Endothelial cell of umbilical vein (primary cell): ENCODE data around the gene MECR. TPM values are rescaled to one million over a fixed set of nuclear protein-coding genes. Genes with fewer than 3 reads are reported as not detected.

Experiments
- BruUV-seq: library from RNA; stranded (reverse); fragments of 400-500 nt; replicated peaks from 2 replicates; lab custom pipeline; 2021; lab: Mats Ljungman, UMichigan
- CTCF ChIA-PET: fragments of 300-600, 350-600 bp; sonication (Branson Sonifier 250); formaldehyde crosslinking; loops from one replicate; lab custom pipeline; 2021; ENCODE audit warnings: antibody characterized with exemption, inconsistent platforms; lab: Charles Lee
- POLR2A ChIA-PET: fragments of 300-600, 350-600 bp; sonication (Branson Sonifier 250); formaldehyde crosslinking; loops from one replicate; lab custom pipeline; 2021; ENCODE audit warnings: antibody characterized with exemption, inconsistent platforms; lab: Charles Lee
- DNase-seq: peaks from one replicate; pipeline ENCODE4 v3.0.0-alpha.2; 2011; ENCODE audit warnings: low read depth, low spot score
- FAIRE-seq: peaks from 2 replicates; lab custom pipeline; 2011; peaks lifted over from hg19 to GRCh38; lab: Jason Lieb, UNC
- H2AFZ ChIP-seq: 2 replicates; pipeline ENCODE4 v1.6.0; 2012; ENCODE audit warnings: low read depth, low read length, control low read depth, inconsistent platforms
- H3K27ac ChIP-seq: 2 replicates; pipeline ENCODE4 v1.5.1; 2011; ENCODE audit warnings: low read depth, mild to moderate bottlenecking, control low read depth, low read length, moderate library complexity; ENCODE audit not compliant: insufficient read depth
- H3K27me3 ChIP-seq, 2 experiments: 2 replicates each; pipeline versions ENCODE4 v1.6.0 to v1.6.1; 2011; ENCODE audit warnings: low read length in 2 of 2, mixed read lengths in 1 of 2; ENCODE audit not compliant: control insufficient read depth in 2 of 2, insufficient read depth in 2 of 2
- H3K36me3 ChIP-seq, 2 experiments: 2 replicates in 1 of 2; 3 replicates in 1 of 2; pipeline ENCODE4 v1.5.1; 2011; ENCODE audit warnings: low read length in 2 of 2, mild to moderate bottlenecking in 1 of 2, moderate library complexity in 1 of 2; ENCODE audit not compliant: control insufficient read depth in 2 of 2, insufficient read depth in 2 of 2; ENCODE audit errors: extremely low read depth in 1 of 2
- H3K4me1 ChIP-seq: 3 replicates; pipeline ENCODE4 v1.5.1; 2011; ENCODE audit warnings: mild to moderate bottlenecking, low read length; ENCODE audit not compliant: control insufficient read depth, insufficient read depth; ENCODE audit errors: extremely low read depth
- H3K4me2 ChIP-seq: 2 replicates; pipeline ENCODE4 v1.6.1; 2011; ENCODE audit warnings: low read length, control low read depth, mixed read lengths; ENCODE audit not compliant: insufficient read depth
- H3K4me3 ChIP-seq, 3 experiments: fragments of 200-600 bp in 1 of 3; sonication (generic), shearing (Covaris generic) in 1 of 3; replicated peaks in 1 of 3; 2 replicates each; pipeline ENCODE4 v1.5.1; 2011 to 2016; ENCODE audit warnings: control low read depth in 3 of 3, low read length in 3 of 3, mild to moderate bottlenecking in 2 of 3, inconsistent platforms in 1 of 3, low read depth in 1 of 3, moderate library complexity in 1 of 3; ENCODE audit not compliant: insufficient read depth in 1 of 3
- H3K79me2 ChIP-seq: 2 replicates; pipeline ENCODE4 v1.6.0; 2012; ENCODE audit warnings: low read length, inconsistent platforms; ENCODE audit not compliant: control insufficient read depth, insufficient read depth
- H3K9ac ChIP-seq: replicated peaks from 2 replicates; pipeline ENCODE3; 2011; ENCODE audit warnings: low read length, control low read depth; ENCODE audit not compliant: insufficient read depth; ENCODE audit errors: extremely low read depth
- H3K9me1 ChIP-seq: replicated peaks from 3 replicates; pipeline ENCODE4 v1.6.0; 2011; ENCODE audit warnings: mild to moderate bottlenecking, low read length; ENCODE audit not compliant: control insufficient read depth, insufficient read depth; ENCODE audit errors: extremely low read depth
- H3K9me3 ChIP-seq: replicated peaks from 2 replicates; pipeline ENCODE4 v1.5.1; 2012; ENCODE audit warnings: low read length, inconsistent platforms; ENCODE audit not compliant: control insufficient read depth, insufficient read depth
- H4K20me1 ChIP-seq: replicated peaks from 2 replicates; pipeline ENCODE3; 2011; ENCODE audit warnings: mild to moderate bottlenecking, low read length; ENCODE audit not compliant: control insufficient read depth, insufficient read depth; ENCODE audit errors: extremely low read depth
- EZH2 ChIP-seq: IDR thresholded peaks from 2 replicates; pipeline ENCODE4 v1.6.1; 2012; ENCODE audit warnings: borderline replicate concordance, low read depth, mild to moderate bottlenecking, moderate library complexity, low read length, inconsistent platforms; ENCODE audit not compliant: severe bottlenecking
- FOS ChIP-seq: IDR thresholded peaks from 2 replicates; pipeline ENCODE4 v1.6.1; 2011; ENCODE audit warnings: mild to moderate bottlenecking, low read length, moderate library complexity, borderline replicate concordance; ENCODE audit not compliant: insufficient read depth
- GATA2 ChIP-seq: IDR thresholded peaks from 2 replicates; pipeline ENCODE4 v1.7.0; 2011; ENCODE audit warnings: low read depth, mild to moderate bottlenecking, moderate library complexity, mixed read lengths, low read length; ENCODE audit not compliant: insufficient read length, insufficient read depth
- JUN ChIP-seq: IDR thresholded peaks from 2 replicates; pipeline ENCODE4 v1.6.1; 2011; ENCODE audit warnings: borderline replicate concordance, low read depth; ENCODE audit not compliant: insufficient read length, insufficient read depth
- MYC ChIP-seq: IDR thresholded peaks from one replicate; pipeline ENCODE4 v1.6.1; 2011; ENCODE audit warnings: mild to moderate bottlenecking, low read depth, low read length
- POLR2A ChIP-seq: IDR thresholded peaks from 2 replicates; pipeline ENCODE4 v1.6.1; 2012; ENCODE audit warnings: low read depth, mild to moderate bottlenecking, control low read depth, low read length
- POLR2AphosphoS5 ChIP-seq: IDR thresholded peaks from 2 replicates; pipeline ENCODE4 v1.6.1; 2012; ENCODE audit warnings: low read depth, mild to moderate bottlenecking, control low read depth, low read length, moderate library complexity; ENCODE audit not compliant: insufficient read depth
- dilution Hi-C: fragments of 300-500 bp; cut with MboI; formaldehyde crosslinking; loops from one replicate; pipeline ENCODE4 v1.15.0; 2019; ENCODE audit warnings: low sequenced_read_pairs; ENCODE audit not compliant: extremely low pct_ligation_motif_present
- intact Hi-C: fragments of 100-400 bp; cut with micrococcal nuclease; formaldehyde crosslinking; loops from one replicate; pipeline ENCODE4 v1.10.0; 2022
- polyA plus RNA-seq, 4 experiments: library from polyadenylated mRNA; depleted of rRNA in 3 of 4; stranded (reverse) in 3 of 4; unstranded in 1 of 4; fragments of >200 nt; gene quantifications; 2 replicates each; pipeline versions ENCODE4 v1.2.1 to v1.2.3, GENCODE V29; 2011 to 2012; ENCODE audit warnings: missing spikeins in 1 of 4
- total RNA-seq: library from RNA; stranded (reverse); gene quantifications from 2 replicates; pipeline ENCODE4 v1.2.3, GENCODE V29; 2021
- TF ChIP-seq, protein P1 (sequence below): IDR thresholded peaks from 2 replicates; pipeline ENCODE4 v1.6.1; 2011; ENCODE audit not compliant: insufficient read depth, insufficient read length
- TF ChIP-seq, protein P2 (sequence below), 2 donors: IDR thresholded peaks; 1 replicate in 1 of 2; 2 replicates in 1 of 2; pipeline ENCODE4 v1.5.1; 2011; ENCODE audit warnings: low read length in 2 of 2, mild to moderate bottlenecking in 2 of 2, moderate library complexity in 2 of 2, control low read depth in 1 of 2, inconsistent platforms in 1 of 2, low read depth in 1 of 2; ENCODE audit not compliant: insufficient read depth in 1 of 2; ENCODE audit errors: extremely low read depth in 1 of 2

The MECR gene
- total and polyA plus RNA-seq, 2 donors (not counting 3 experiments of a cell fraction or from before 2014, with no cell fraction given), result 24.6 to 30.1 TPM

DNA sequence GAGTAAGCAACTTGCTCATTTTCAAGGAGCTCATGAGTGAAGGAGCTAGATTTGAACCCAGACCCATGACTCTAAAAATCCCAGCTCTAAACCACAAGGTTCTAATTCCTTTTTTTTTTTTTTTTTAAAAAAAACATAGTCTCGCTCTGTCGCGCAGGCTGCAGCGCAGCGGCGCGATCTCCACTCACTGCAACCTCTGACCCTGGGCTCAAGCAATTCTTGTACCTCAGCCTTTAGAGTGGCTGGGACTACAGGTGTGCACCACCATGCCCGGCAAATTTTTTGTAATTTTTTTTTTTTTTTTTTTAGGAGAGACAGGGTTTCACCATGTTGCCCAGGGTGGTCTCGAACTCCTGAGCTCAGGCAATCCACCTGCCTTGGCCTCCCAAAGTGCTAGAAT lies 62.8 kb downstream of the MECR start:
- intact Hi-C loops, result no loop called here
- Histone ChIP-seq H3K4me1 (no peaks in the 10 kb centered on the region), H3K4me3 (no peak overlapping the region), H3K36me3 (peaks cover 7 to 20% of the 10 kb centered on the region in 2 experiments), H2AFZ (no peak overlapping the region), H4K20me1 (peaks cover 10% of the 10 kb centered on the region), H3K9me3 (no peaks in the 10 kb centered on the region), H3K79me2 (peaks cover 99% of the 10 kb centered on the region), H3K27ac (no peak overlapping the region), H3K9ac (no peak overlapping the region), H3K4me2 (no peak overlapping the region), H3K9me1 (no peaks in the 10 kb centered on the region), H3K27me3 (no peaks in the 10 kb centered on the region)
- POLR2A ChIA-PET, result interaction anchor here (0.6 kb wide), 1 partner anchor 60 kb away, joined by 5 read pairs; no protein-coding TSS in a partner anchor
- no peak for TF ChIP-seq POLR2A
- no peak for TF ChIP-seq POLR2AphosphoS5
- TF ChIP-seq MYC, result no peak
- no peak for TF ChIP-seq EZH2
- no peak for TF ChIP-seq FOS
- no peak for TF ChIP-seq GATA2
- TF ChIP-seq, protein P1, sequence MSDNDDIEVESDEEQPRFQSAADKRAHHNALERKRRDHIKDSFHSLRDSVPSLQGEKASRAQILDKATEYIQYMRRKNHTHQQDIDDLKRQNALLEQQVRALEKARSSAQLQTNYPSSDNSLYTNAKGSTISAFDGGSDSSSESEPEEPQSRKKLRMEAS, result no peak
- TF ChIP-seq, protein P2, sequence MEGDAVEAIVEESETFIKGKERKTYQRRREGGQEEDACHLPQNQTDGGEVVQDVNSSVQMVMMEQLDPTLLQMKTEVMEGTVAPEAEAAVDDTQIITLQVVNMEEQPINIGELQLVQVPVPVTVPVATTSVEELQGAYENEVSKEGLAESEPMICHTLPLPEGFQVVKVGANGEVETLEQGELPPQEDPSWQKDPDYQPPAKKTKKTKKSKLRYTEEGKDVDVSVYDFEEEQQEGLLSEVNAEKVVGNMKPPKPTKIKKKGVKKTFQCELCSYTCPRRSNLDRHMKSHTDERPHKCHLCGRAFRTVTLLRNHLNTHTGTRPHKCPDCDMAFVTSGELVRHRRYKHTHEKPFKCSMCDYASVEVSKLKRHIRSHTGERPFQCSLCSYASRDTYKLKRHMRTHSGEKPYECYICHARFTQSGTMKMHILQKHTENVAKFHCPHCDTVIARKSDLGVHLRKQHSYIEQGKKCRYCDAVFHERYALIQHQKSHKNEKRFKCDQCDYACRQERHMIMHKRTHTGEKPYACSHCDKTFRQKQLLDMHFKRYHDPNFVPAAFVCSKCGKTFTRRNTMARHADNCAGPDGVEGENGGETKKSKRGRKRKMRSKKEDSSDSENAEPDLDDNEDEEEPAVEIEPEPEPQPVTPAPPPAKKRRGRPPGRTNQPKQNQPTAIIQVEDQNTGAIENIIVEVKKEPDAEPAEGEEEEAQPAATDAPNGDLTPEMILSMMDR (IDR thresholded peaks at IDR 0.05; ENCODE audit: extremely low read depth in 1 of 2, insufficient read depth in 1 of 2, low read depth in 1 of 2, low read length in 2 of 2), result no peak
- TF ChIP-seq JUN, result no peak
- CTCF ChIA-PET, result interaction anchor here (1.0 to 2.9 kb wide), 3 partner anchors 11 to 34 kb away, joined by 3 to 11 read pairs (median 5); no protein-coding TSS in a partner anchor
- dilution Hi-C loops, result no loop called here
- no peak for DNase-seq
- BruUV-seq, result no TSS peak
- FAIRE-seq, result no peak
